Endodermal cell (in vitro differentiated cells): Measurements from ENCODE around the gene FLNC. TPM values are rescaled to one million over a fixed set of nuclear protein-coding genes. Genes with fewer than 3 reads are reported as not detected.

Source experiments
- DNase-seq: peaks from one replicate; pipeline ENCODE4 v3.0.0-alpha.2; 2017
- H3K27ac ChIP-seq: 2 replicates; pipeline ENCODE4 v1.5.1; 2013; ENCODE audit warnings: mild to moderate bottlenecking, low read depth, low read length, moderate library complexity
- H3K27me3 ChIP-seq: 2 replicates; pipeline ENCODE4 v1.6.1; 2013; ENCODE audit warnings: mild to moderate bottlenecking, low read length, moderate library complexity; ENCODE audit not compliant: insufficient read depth, control insufficient read depth, poor library complexity, severe bottlenecking
- H3K36me3 ChIP-seq: 2 replicates; pipeline ENCODE4 v1.7.0; 2013; ENCODE audit warnings: mild to moderate bottlenecking, low read length, moderate library complexity; ENCODE audit not compliant: control insufficient read depth, insufficient read depth
- H3K4me1 ChIP-seq: one replicate; pipeline ENCODE4 v1.7.0; 2013; ENCODE audit warnings: low read length; ENCODE audit not compliant: control insufficient read depth, insufficient read depth
- H3K4me3 ChIP-seq: 2 replicates; pipeline ENCODE4 v1.5.1; 2013; ENCODE audit warnings: mild to moderate bottlenecking, low read length, moderate library complexity
- H3K9ac ChIP-seq: 2 replicates; pipeline ENCODE4 v1.6.1; 2013; ENCODE audit warnings: mild to moderate bottlenecking, low read length, moderate library complexity; ENCODE audit not compliant: poor library complexity, severe bottlenecking; ENCODE audit errors: extremely low read depth
- H3K9me3 ChIP-seq: 2 replicates; pipeline ENCODE4 v1.6.1; 2013; ENCODE audit warnings: mild to moderate bottlenecking, low read length, moderate library complexity; ENCODE audit not compliant: control insufficient read depth
- H3K27ac Mint-ChIP-seq: 2 replicates; pipeline ENCODE4 v1.8.0; 2020; ENCODE audit warnings: mixed read lengths
- H3K27me3 Mint-ChIP-seq: 2 replicates; pipeline ENCODE4 v1.8.0; 2021; ENCODE audit warnings: mild to moderate bottlenecking, mixed read lengths; ENCODE audit not compliant: insufficient read depth
- H3K36me3 Mint-ChIP-seq: 2 replicates; pipeline ENCODE4 v1.8.0; 2020; ENCODE audit warnings: low read depth, mixed read lengths
- H3K4me1 Mint-ChIP-seq: 2 replicates; pipeline ENCODE4 v1.8.0; 2020; ENCODE audit warnings: mixed read lengths
- H3K4me3 Mint-ChIP-seq: 2 replicates; pipeline ENCODE4 v1.8.0; 2020; ENCODE audit warnings: mild to moderate bottlenecking, moderate library complexity, mixed read lengths
- H3K9me3 Mint-ChIP-seq: 2 replicates; pipeline ENCODE4 v1.8.0; 2020; ENCODE audit warnings: mild to moderate bottlenecking, mixed read lengths
- WGBS, 2 experiments: methylation state at CpG; one replicate each; pipeline versions ENCODE4 v1.1.5 to v1.1.7; 2013; ENCODE audit warnings: missing lambda C conversion rate in 2 of 2, mixed read lengths in 1 of 2; ENCODE audit not compliant: insufficient coverage in 1 of 2, insufficient read length in 1 of 2; 5-methylcytosine and 5-hydroxymethylcytosine counted together
- total RNA-seq, 2 donors: library from RNA; stranded (reverse); fragmentation: NEBNext Ultra II Directional in 1 of 2; extraction: Animal tissue kit (Norgen Biotek cat#: 25700) in 1 of 2; gene quantifications; 2 replicates in 1 of 2; 3 replicates in 1 of 2; pipeline ENCODE4 v1.2.1, GENCODE V29; 2021
- TF ChIP-seq, protein P1 (sequence below): fragments of 200-600 bp; sonication (generic); conservative IDR thresholded peaks from 2 replicates; pipeline ENCODE4 v1.5.0; 2021; ENCODE audit warnings: antibody characterized with exemption, mild to moderate bottlenecking

Gene FLNC
- total RNA-seq, 2 donors from 2014 or later = 6.6 to 11.5 TPM

DNA sequence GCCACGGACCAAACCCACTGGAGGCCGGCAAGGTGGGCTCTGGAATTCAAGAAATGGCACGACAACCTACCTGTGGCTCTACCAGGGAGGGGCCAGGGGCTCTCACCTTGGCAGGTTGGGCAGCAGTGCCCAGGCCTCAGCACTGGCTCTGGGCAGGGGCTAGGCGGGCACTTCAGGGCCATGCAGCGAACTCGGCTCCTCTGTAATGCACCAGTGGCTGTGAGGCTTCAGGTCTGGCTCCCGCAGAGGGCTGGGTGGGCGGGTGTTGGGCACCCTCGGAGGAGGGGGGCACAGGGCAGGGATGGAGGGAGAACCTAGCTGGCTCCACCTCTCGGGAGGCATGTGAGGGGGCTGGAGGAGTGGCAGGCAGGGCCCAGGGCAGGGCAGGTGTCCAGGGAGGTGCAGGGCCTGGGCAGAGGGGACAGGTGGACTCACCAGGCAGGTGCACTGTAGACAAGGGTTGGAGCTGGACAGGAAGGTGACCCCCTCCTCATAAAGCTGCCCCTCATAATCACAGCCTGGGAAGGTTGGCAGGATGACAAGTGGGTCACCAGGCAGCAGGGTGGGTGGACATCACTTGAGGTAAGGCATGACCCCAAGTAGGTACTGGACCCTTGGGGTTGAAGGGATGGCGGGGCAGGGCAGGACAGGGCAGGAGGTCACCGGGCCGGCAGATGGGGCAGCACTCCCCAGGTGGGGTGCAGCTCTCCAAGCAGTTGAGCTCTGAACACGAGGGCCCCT is 73.6 kb downstream of the FLNC start:
- no peak for DNase-seq

DNA sequence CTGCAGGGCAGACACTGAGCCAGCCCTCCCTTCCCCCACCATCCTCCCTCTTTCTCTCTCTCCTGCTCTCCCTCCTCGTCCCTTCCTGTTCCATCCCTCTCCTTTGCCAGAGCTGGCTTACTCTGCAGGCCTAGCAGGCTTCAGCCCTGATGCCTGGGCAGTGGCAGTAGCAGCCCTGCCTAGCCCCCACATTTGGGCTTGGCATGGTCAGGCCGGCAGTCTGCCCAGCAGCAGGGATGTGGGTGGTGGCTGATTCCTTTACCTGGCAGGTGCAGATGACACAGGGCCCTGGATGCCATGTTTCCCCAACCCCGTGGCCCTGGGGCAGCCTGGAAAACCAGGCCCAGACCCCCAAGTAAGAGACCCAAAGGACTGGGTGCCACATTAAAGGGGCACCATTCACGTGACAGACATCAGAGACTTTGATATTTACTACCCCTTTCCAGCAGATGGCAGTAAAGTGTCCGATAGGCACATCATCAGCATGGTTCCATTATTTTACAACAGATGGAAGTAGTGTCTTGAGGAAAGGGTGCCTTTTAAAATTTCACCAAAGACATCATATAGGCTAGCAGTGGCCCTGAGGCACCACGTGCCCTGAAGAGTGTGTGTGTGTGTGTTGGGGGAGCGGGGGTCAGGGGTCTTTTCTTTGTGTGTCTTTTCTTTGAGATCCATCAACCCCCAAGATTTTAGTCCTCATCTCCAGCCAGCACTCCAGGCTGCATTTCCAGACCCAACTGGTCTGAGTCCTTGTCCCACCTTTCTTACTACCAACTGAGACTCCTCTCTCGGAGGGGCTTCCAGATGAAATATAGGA is 74.4 kb downstream of the FLNC start:
- Mint-ChIP-seq H3K9me3 (peaks cover 11% of the 10 kb centered on the region), H3K27me3 (peaks cover 5% of the 10 kb centered on the region), H3K4me3 (no peak overlapping the region), H3K36me3 (peaks cover 49% of the 10 kb centered on the region), H3K27ac (peak overlapping the region; percentile 17), H3K4me1 (peaks cover 5% of the 10 kb centered on the region)
- Histone ChIP-seq H3K9me3 (peaks cover 12% of the 10 kb centered on the region), H3K27ac (no peak overlapping the region), H3K9ac (no peak overlapping the region), H3K27me3 (no peaks in the 10 kb centered on the region), H3K36me3 (peaks cover 27% of the 10 kb centered on the region), H3K4me3 (no peak overlapping the region), H3K4me1 (no peaks in the 10 kb centered on the region)
- TF ChIP-seq, protein P1, sequence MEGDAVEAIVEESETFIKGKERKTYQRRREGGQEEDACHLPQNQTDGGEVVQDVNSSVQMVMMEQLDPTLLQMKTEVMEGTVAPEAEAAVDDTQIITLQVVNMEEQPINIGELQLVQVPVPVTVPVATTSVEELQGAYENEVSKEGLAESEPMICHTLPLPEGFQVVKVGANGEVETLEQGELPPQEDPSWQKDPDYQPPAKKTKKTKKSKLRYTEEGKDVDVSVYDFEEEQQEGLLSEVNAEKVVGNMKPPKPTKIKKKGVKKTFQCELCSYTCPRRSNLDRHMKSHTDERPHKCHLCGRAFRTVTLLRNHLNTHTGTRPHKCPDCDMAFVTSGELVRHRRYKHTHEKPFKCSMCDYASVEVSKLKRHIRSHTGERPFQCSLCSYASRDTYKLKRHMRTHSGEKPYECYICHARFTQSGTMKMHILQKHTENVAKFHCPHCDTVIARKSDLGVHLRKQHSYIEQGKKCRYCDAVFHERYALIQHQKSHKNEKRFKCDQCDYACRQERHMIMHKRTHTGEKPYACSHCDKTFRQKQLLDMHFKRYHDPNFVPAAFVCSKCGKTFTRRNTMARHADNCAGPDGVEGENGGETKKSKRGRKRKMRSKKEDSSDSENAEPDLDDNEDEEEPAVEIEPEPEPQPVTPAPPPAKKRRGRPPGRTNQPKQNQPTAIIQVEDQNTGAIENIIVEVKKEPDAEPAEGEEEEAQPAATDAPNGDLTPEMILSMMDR = peak; percentile 77
- peak; percentile 60 for DNase-seq
- WGBS, 2 experiments = 58 to 71% methylated on average over 2 to 6 of the region's 8 CpGs

More for the DNA sequence above, 73.6 kb downstream of the FLNC start:
- Histone ChIP-seq H3K4me1 (no peaks in the 10 kb centered on the region), H3K4me3 (no peak overlapping the region), H3K9ac (no peak overlapping the region), H3K9me3 (peaks cover 20% of the 10 kb centered on the region), H3K27me3 (no peaks in the 10 kb centered on the region), H3K27ac (no peak overlapping the region), H3K36me3 (peaks cover 32% of the 10 kb centered on the region)
- 88 to 89% methylated on average over 7 to 14 of the region's 14 CpGs for WGBS, 2 experiments
- peaks cover 54% of the 10 kb centered on the region for H3K36me3 Mint-ChIP-seq
- H3K27me3 Mint-ChIP-seq = no peaks in the 10 kb centered on the region
- H3K9me3 Mint-ChIP-seq = peaks cover 16% of the 10 kb centered on the region
- TF ChIP-seq, protein P1 = no peak
- H3K4me1 Mint-ChIP-seq = no peaks in the 10 kb centered on the region
- H3K4me3 Mint-ChIP-seq = no peak overlapping the region
- no peak overlapping the region for H3K27ac Mint-ChIP-seq

DNA sequence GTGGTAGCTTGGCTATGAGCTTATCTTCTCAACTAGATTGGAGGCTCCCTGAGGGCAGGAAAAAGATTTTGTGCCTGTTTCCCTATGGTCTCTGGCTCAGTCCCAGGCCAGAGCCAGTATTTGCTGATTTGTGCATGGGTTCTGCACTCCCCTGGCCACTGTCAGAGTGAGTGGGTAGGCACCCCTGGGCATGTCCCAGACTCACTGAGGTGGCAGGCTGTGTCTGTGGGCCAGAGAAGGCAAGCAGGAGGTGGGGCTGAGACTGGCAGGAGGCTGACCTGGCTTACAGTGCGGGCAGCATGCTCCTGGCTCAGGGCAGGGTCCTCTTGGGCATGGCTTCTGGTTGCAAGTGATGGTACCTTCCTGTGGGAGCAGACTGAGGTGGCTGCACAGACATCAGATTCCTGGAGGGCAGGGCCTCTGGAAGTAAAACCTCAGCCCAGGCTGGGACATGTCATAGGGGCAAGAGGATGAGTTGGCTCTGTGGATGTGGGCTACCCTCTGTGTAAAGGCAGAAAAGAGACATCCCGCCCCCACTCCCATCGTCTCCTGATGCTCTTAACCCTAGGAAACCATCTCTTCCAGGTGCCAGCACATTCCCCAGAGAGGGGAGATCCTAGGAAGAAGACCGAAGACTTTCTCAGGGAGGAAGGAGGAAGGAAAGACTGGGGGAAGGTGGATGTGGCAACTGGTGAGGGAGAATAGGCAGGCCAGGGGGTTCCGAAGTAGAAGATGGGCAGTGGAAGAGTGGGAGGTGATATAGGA is 76.0 kb downstream of the FLNC start:
- 88 to 91% methylated on average over 2 to 5 of the region's 5 CpGs for WGBS, 2 experiments
- H3K27ac Mint-ChIP-seq = no peak overlapping the region
- peaks cover 7% of the 10 kb centered on the region for H3K27me3 Mint-ChIP-seq

More for the DNA sequence above, 76.0 kb downstream of the FLNC start:
- Mint-ChIP-seq H3K9me3 (no peaks in the 10 kb centered on the region), H3K4me1 (peaks cover 12% of the 10 kb centered on the region), H3K36me3 (peaks cover 34% of the 10 kb centered on the region), H3K4me3 (no peak overlapping the region)
- Histone ChIP-seq H3K4me1 (no peaks in the 10 kb centered on the region), H3K36me3 (peaks cover 18% of the 10 kb centered on the region), H3K9ac (no peak overlapping the region), H3K9me3 (no peaks in the 10 kb centered on the region), H3K27ac (no peak overlapping the region), H3K4me3 (no peak overlapping the region), H3K27me3 (no peaks in the 10 kb centered on the region)
- no peak for DNase-seq
- TF ChIP-seq, protein P1 = no peak
